HepG2 (cell line): ENCODE data around the gene SPATA21. TPM values are rescaled to one million over a fixed set of nuclear protein-coding genes. Genes with fewer than 3 reads are reported as not detected.
A peak's percentile ranks its signal among the peaks of the same experiment; 100 is the strongest.

Source experiments
- ATAC-seq: fragments of 200-7000 bp; cut with Tn5 transposase; 3 replicates; pipeline ENCODE4 v1.9.1; 2020; ENCODE audit warnings: mild to moderate bottlenecking, moderate library complexity
- BruUV-seq: library from RNA; stranded (reverse); fragments of 400-500 nt; replicated peaks from 2 replicates; lab custom pipeline; 2021; lab: Mats Ljungman, UMichigan
- CTCF ChIA-PET: fragments of 300-600 bp; formaldehyde crosslinking; extraction: SDS; loops from one replicate; lab custom pipeline; 2021; ENCODE audit warnings: low total read pairs, inconsistent platforms, low intra/inter-chr PET ratio; lab: Yijun Ruan, JAX
- POLR2A ChIA-PET: fragments of 350-600 bp; sonication (Branson Sonifier 250); formaldehyde crosslinking; loops from one replicate; lab custom pipeline; 2020; ENCODE audit warnings: antibody characterized with exemption, inconsistent platforms; lab: Yijun Ruan, JAX
- DNase-seq: peaks from one replicate; pipeline ENCODE4 v3.0.0-alpha.2; 2015; ENCODE audit warnings: low spot score
- FAIRE-seq: peaks from 3 replicates; lab custom pipeline; 2011; peaks lifted over from hg19 to GRCh38; lab: Jason Lieb, UNC
- H2AFZ ChIP-seq: one replicate; pipeline ENCODE4 v1.6.1; 2011; ENCODE audit warnings: low read length, inconsistent platforms
- H3K27ac ChIP-seq: fragments of 300-600 bp; 3 replicates; pipeline ENCODE4 v1.8.0; 2011; ENCODE audit warnings: mixed run types, mild to moderate bottlenecking, mixed read lengths, low read length, inconsistent platforms; ENCODE audit not compliant: insufficient read depth; ENCODE audit errors: extremely low read length
- H3K27me3 ChIP-seq, 2 experiments: fragments of 200-600 bp in 1 of 2; 2 replicates in 1 of 2; 3 replicates in 1 of 2; pipeline versions ENCODE4 v1.6.0 to v1.8.0; 2011; ENCODE audit warnings: low read length in 2 of 2, mild to moderate bottlenecking in 2 of 2, moderate library complexity in 2 of 2, inconsistent platforms in 1 of 2; ENCODE audit not compliant: insufficient read depth in 2 of 2, control insufficient read depth in 1 of 2
- H3K36me3 ChIP-seq, 2 experiments: fragments of 200-600 bp in 1 of 2; replicated peaks in 1 of 2; 2 replicates in 1 of 2; 3 replicates in 1 of 2; pipeline versions ENCODE4 v1.5.1 to v1.8.0; 2011; ENCODE audit warnings: low read length in 2 of 2, inconsistent platforms in 1 of 2; ENCODE audit not compliant: insufficient read depth in 2 of 2, control insufficient read depth in 1 of 2
- H3K4me1 ChIP-seq: 2 replicates; pipeline ENCODE4 v1.5.1; 2012; ENCODE audit warnings: low read length, inconsistent platforms; ENCODE audit not compliant: insufficient read depth
- H3K4me2 ChIP-seq: 2 replicates; pipeline ENCODE4 v1.6.0; 2011; ENCODE audit warnings: low read depth, low read length, inconsistent platforms
- H3K4me3 ChIP-seq, 3 experiments: fragments of 200-600 bp in 1 of 3; sonication (generic), shearing (Covaris generic) in 1 of 3; replicated peaks in 1 of 3; 2 replicates each; pipeline ENCODE4 v1.5.1; 2011 to 2016; ENCODE audit warnings: low read length in 3 of 3, inconsistent platforms in 2 of 3, low read depth in 2 of 3, mild to moderate bottlenecking in 2 of 3, control low read depth in 1 of 3, mixed read lengths in 1 of 3; ENCODE audit not compliant: insufficient read depth in 1 of 3
- H3K79me2 ChIP-seq: one replicate; pipeline ENCODE4 v1.6.1; 2011; ENCODE audit warnings: low read length, inconsistent platforms; ENCODE audit not compliant: insufficient read depth
- H3K9ac ChIP-seq: 2 replicates; pipeline ENCODE4 v1.6.0; 2011; ENCODE audit warnings: mild to moderate bottlenecking, low read depth, low read length, inconsistent platforms; ENCODE audit not compliant: insufficient read depth
- H3K9me3 ChIP-seq: 2 replicates; pipeline ENCODE4 v1.5.1; 2012; ENCODE audit warnings: mild to moderate bottlenecking, low read length
- H4K20me1 ChIP-seq: 2 replicates; pipeline ENCODE4 v1.6.0; 2011; ENCODE audit warnings: inconsistent platforms, mild to moderate bottlenecking, low read length, moderate library complexity; ENCODE audit not compliant: insufficient read depth
- MAFK ChIP-seq, 2 experiments: IDR thresholded peaks in 1 of 2; conservative IDR thresholded peaks in 1 of 2; 2 replicates each; pipeline ENCODE4 v1.6.1; 2011; ENCODE audit warnings: improper control_type of control experiment in 2 of 2, low read length in 2 of 2
- PHF21A ChIP-seq: sonication (generic); formaldehyde crosslinking; IDR thresholded peaks from 2 replicates; pipeline ENCODE4 v1.5.0; 2020; ENCODE audit warnings: mild to moderate bottlenecking, missing genetic modification reagents
- ZFP41 ChIP-seq: sonication (generic); formaldehyde crosslinking; IDR thresholded peaks from 2 replicates; pipeline ENCODE4 v1.4.0; 2020; ENCODE audit warnings: mild to moderate bottlenecking, missing genetic modification reagents, borderline replicate concordance
- ZNF589 ChIP-seq: sonication (generic); formaldehyde crosslinking; conservative IDR thresholded peaks from 2 replicates; pipeline ENCODE4 v1.8.0; 2022; ENCODE audit warnings: mild to moderate bottlenecking, moderate library complexity, missing genetic modification reagents
- ZNF607 ChIP-seq: sonication (generic); formaldehyde crosslinking; IDR thresholded peaks from 2 replicates; pipeline ENCODE4 v1.5.1; 2020; ENCODE audit warnings: missing genetic modification reagents, mild to moderate bottlenecking, borderline replicate concordance
- ZNF773 ChIP-seq: sonication (generic); formaldehyde crosslinking; IDR thresholded peaks from 2 replicates; pipeline ENCODE4 v1.4.0; 2020; ENCODE audit warnings: missing genetic modification reagents, borderline replicate concordance
- WGBS: methylation state at CpG from one replicate; pipeline ENCODE4 v1.1.6; 2017; ENCODE audit warnings: low lambda C conversion rate; 5-methylcytosine and 5-hydroxymethylcytosine counted together
- in situ Hi-C: cut with HindIII; loops from 2 replicates; pipeline ENCODE4 v1.10.0; 2017; ENCODE audit warnings: low pct_unique_long_range_greater_than_20kb; ENCODE audit not compliant: extremely low pct_ligation_motif_present
- intact Hi-C: fragments of 100-400 bp; cut with micrococcal nuclease; formaldehyde crosslinking; loops from one replicate; pipeline ENCODE4 v1.10.0; 2022; ENCODE audit not compliant: unreplicated experiment
- polyA plus RNA-seq, 8 experiments: library from polyadenylated mRNA; depleted of rRNA in 3 of 8; stranded (reverse) in 7 of 8; unstranded in 1 of 8; fragments of >200 nt; fragmentation: Illumina TruSeq in 4 of 8; extraction: Trizol in 4 of 8; gene quantifications; 2 replicates each; pipeline versions ENCODE4 v1.2.1 to v1.2.3, GENCODE V29; 2011 to 2016; ENCODE audit warnings: low read depth in 4 of 8, missing spikeins in 1 of 8, mixed read lengths in 1 of 8; ENCODE audit not compliant: insufficient read depth in 1 of 8
- total RNA-seq, 5 experiments: library from RNA; depleted of rRNA; stranded (reverse); fragments of >200 nt; fragmentation: Illumina TruSeq; extraction: Trizol; gene quantifications; 2 replicates each; pipeline ENCODE4 v1.2.3, GENCODE V29; 2016; ENCODE audit warnings: low read depth in 1 of 5

SPATA21 gene
- total and polyA plus RNA-seq, 2 of the 13 experiments (the other 11 are each of a cell fraction or from before 2014, with no cell fraction given), result 0.80 to 1.4 TPM

DNA sequence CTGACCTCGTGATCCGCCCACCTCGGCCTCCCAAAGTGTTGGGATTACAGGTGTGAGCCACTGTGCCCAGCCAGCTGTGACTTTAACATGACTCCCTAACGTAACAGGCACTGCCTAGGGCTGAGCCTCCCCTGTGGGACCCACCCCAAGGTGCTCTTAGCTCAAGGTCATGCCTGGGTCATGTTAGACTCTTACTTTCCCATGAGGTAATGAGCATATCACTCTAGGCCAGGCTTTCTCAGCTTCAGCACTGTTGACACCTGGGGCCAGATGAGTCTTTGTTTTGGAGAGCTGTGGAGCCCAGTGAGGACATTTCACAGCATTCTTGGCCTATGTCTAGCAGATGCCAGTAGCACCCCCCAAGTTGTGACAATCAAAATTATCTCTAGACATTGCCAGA is 7.8 kb upstream of the SPATA21 start:
- intact Hi-C loops, result no loop called here

DNA sequence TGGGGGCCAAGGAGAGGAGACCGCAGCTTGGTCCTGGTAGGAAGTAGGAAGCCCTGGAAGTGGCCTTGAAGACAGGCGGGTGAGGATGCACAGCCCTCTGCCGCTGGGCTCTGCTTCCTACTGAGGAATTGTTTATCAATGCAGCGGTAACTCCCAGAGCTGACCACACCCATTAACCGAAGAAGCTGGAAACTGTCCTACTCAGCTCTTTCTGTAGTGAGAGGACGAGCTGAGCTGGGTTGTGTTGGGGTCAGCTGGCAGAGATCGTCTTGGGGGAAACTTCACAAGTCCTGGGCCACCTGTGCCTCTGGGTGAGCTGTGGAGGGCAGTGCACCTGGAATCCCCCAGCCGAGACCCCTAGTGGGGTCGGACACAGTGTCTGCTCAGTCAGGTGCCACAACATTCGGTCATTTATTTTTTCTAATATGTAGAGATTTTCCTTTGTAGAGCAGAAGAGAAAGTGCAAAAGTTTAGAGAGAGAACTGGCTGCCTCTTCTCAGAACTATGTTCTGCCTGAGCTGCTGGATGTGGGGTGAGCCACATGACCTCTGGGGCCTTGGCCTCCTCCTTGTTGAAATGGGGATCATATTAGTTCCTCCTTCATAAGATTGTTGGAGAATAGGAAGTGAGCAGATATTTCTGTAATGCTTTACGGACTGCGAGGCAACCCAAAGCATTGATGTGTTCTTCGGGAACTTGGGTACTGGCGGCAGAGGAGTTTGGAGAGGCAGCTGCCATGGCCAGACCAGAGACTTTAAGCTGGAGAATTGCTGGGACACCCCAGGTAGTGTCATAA is 6.9 kb upstream of the SPATA21 start:
- in situ Hi-C loops, result no loop called here
- peaks cover 22% of the 10 kb centered on the region for H3K4me1 ChIP-seq
- TF ChIP-seq MAFK (conservative IDR thresholded peaks at IDR 0.05 in 1 of 2, IDR thresholded peaks at IDR 0.05 in 1 of 2; ENCODE audit: low read length in 2 of 2) (peak in 1 of 2 experiments; percentile 15; a peak in 1 of 4 replicates), PHF21A (no peak)
- H3K9me3 ChIP-seq, result no peaks in the 10 kb centered on the region
- H3K9ac ChIP-seq, result no peak overlapping the region
- no peaks in the 10 kb centered on the region; a peak in 1 of 5 replicates for H3K27me3 ChIP-seq
- no peak overlapping the region for H3K4me2 ChIP-seq
- POLR2A ChIA-PET, result no interaction called here
- CTCF ChIA-PET, result no interaction called here
- intact Hi-C loops, result no loop called here
- no peak for DNase-seq
- H2AFZ ChIP-seq, result no peak overlapping the region
- no peak for FAIRE-seq
- no peak overlapping the region for H3K27ac ChIP-seq
- no peak overlapping the region for H3K4me3 ChIP-seq
- ATAC-seq, result no peak
- no TSS peak for BruUV-seq
- H4K20me1 ChIP-seq, result no peaks in the 10 kb centered on the region
- WGBS, result 98% methylated on average over 14 of the region's 14 CpGs
- H3K36me3 ChIP-seq, result peaks cover 18 to 47% of the 10 kb centered on the region in 2 experiments; a peak in 4 of 5 replicates
- peaks cover 17% of the 10 kb centered on the region for H3K79me2 ChIP-seq

More for the DNA sequence above, 7.8 kb upstream of the SPATA21 start:
- ATAC-seq, result no peak
- 96% methylated on average over 4 of the region's 4 CpGs for WGBS
- no peak overlapping the region for H3K27ac ChIP-seq
- BruUV-seq, result no TSS peak
- H3K4me2 ChIP-seq, result no peak overlapping the region
- POLR2A ChIA-PET, result no interaction called here
- DNase-seq, result no peak
- no peak for FAIRE-seq
- no peaks in the 10 kb centered on the region for H3K9me3 ChIP-seq
- no peak for TF ChIP-seq ZNF773 (CRISPR knock-in tag)
- no peak for TF ChIP-seq ZNF589 (CRISPR knock-in tag)
- no peak for TF ChIP-seq ZFP41 (CRISPR knock-in tag)
- no peak for TF ChIP-seq ZNF607 (CRISPR knock-in tag)
- peaks cover 25 to 56% of the 10 kb centered on the region in 2 experiments; a peak in 4 of 5 replicates for H3K36me3 ChIP-seq
- H3K4me1 ChIP-seq, result peaks cover 16% of the 10 kb centered on the region
- H4K20me1 ChIP-seq, result no peaks in the 10 kb centered on the region
- no peak overlapping the region for H2AFZ ChIP-seq
- CTCF ChIA-PET, result no interaction called here
- in situ Hi-C loops, result no loop called here
- no peak overlapping the region for H3K4me3 ChIP-seq
- peaks cover 17% of the 10 kb centered on the region for H3K79me2 ChIP-seq
- H3K27me3 ChIP-seq, result no peaks in the 10 kb centered on the region; a peak in 1 of 5 replicates
- H3K9ac ChIP-seq, result no peak overlapping the region
